Peyer's patch (tissue), 4 donors: ENCODE results near the gene EPHA8. TPM values are rescaled to one million over a fixed set of nuclear protein-coding genes. Genes with fewer than 3 reads are reported as not detected.

Experiments
- DNase-seq, 3 donors: peaks; one replicate each; pipeline ENCODE4 v3.0.0-alpha.2; 2017 to 2019
- H3K27ac ChIP-seq, 4 donors: fragments of 200-600 bp; sonication (generic); one replicate each; pipeline ENCODE4 v1.5.1; 2016 to 2019
- H3K27me3 ChIP-seq, 2 donors: fragments of 200-600 bp; sonication (generic); one replicate each; pipeline ENCODE4 v1.5.1; 2019
- H3K36me3 ChIP-seq, 3 donors: fragments of 200-600 bp; sonication (generic); one replicate each; pipeline ENCODE4 v1.5.1; 2016 to 2019
- H3K4me1 ChIP-seq, 4 donors: fragments of 200-600 bp; sonication (generic); one replicate each; pipeline ENCODE4 v1.5.1; 2016 to 2019
- H3K4me3 ChIP-seq, 4 donors: fragments of 200-600 bp; sonication (generic); 1 replicate in 3 of 4; 2 replicates in 1 of 4; pipeline ENCODE4 v1.5.1; 2016 to 2019; ENCODE audit warnings: mild to moderate bottlenecking in 1 of 4
- H3K9me3 ChIP-seq, 4 donors: fragments of 200-600 bp; sonication (generic); one replicate each; pipeline ENCODE4 v1.5.1; 2016 to 2019; ENCODE audit warnings: mild to moderate bottlenecking in 1 of 4
- CTCF ChIP-seq, 6 experiments: fragments of 450-650 bp in 4 of 6; fragments of 200-600 bp in 2 of 6; sonication (generic) in 1 of 6; IDR thresholded peaks; one replicate each; pipeline ENCODE4 v1.5.1; 2017 to 2019; ENCODE audit warnings: antibody characterized with exemption in 6 of 6, mild to moderate bottlenecking in 3 of 6, moderate library complexity in 1 of 6
- POLR2A ChIP-seq, 2 donors: fragments of 450-650 bp; IDR thresholded peaks; one replicate each; pipeline ENCODE4 v1.5.1; 2017; ENCODE audit warnings: antibody characterized with exemption in 2 of 2, mild to moderate bottlenecking in 2 of 2, moderate library complexity in 2 of 2
- total RNA-seq, 4 donors: library from RNA; depleted of rRNA; stranded (reverse); fragments of >200 nt; gene quantifications; one replicate each; pipeline ENCODE4 v1.1.0, GENCODE V29; 2016

The EPHA8 gene
- total RNA-seq, 4 donors from 2014 or later: not detected

GRCh38 chr1:22526677-22527076 lies 36.6 kb upstream of the EPHA8 start:
- H3K27ac ChIP-seq: no peak overlapping the region
- peaks cover 0 to 57% (median 0%) of the 10 kb centered on the region in 3 donors for H3K36me3 ChIP-seq
- H3K4me1 ChIP-seq: peaks cover 0 to 14% (median 0%) of the 10 kb centered on the region in 4 donors
- H3K4me3 ChIP-seq: no peak overlapping the region
- TF ChIP-seq CTCF (IDR thresholded peaks at IDR 0.05): no peak
- TF ChIP-seq POLR2A (IDR thresholded peaks at IDR 0.05): no peak
- H3K27me3 ChIP-seq: no peaks in the 10 kb centered on the region
- H3K9me3 ChIP-seq: no peaks in the 10 kb centered on the region
- DNase-seq: no peak

DNA sequence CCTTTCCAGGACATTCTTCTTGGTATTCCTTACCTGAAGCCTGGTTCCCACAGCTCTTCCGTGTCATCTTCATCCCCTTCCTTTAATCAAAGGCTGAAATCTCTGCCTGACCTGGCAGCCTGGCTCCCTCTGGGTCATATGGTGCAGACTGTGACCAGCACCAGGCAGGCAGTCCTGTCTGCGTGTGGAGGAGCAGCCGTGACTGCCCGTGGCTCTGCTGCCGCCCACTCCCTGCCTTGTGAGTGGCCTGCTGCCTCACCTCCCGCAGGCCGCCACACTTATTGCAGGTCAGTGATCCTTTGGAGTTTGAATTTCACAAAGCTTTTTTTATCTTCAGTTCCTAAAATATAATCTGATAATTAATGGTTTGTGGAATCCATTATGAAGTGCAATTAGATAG lies 36.2 kb upstream of the EPHA8 start:
- no peak for DNase-seq
- no peaks in the 10 kb centered on the region for H3K27me3 ChIP-seq
- TF ChIP-seq POLR2A (IDR thresholded peaks at IDR 0.05): no peak
- TF ChIP-seq CTCF (IDR thresholded peaks at IDR 0.05): peak in 1 of 6 experiments; percentile 28
- no peaks in the 10 kb centered on the region for H3K9me3 ChIP-seq
- H3K4me1 ChIP-seq: peaks cover 0 to 15% (median 0%) of the 10 kb centered on the region in 4 donors
- H3K36me3 ChIP-seq: peaks cover 0 to 52% (median 0%) of the 10 kb centered on the region in 3 donors
- H3K4me3 ChIP-seq: no peak overlapping the region
- no peak overlapping the region for H3K27ac ChIP-seq

DNA sequence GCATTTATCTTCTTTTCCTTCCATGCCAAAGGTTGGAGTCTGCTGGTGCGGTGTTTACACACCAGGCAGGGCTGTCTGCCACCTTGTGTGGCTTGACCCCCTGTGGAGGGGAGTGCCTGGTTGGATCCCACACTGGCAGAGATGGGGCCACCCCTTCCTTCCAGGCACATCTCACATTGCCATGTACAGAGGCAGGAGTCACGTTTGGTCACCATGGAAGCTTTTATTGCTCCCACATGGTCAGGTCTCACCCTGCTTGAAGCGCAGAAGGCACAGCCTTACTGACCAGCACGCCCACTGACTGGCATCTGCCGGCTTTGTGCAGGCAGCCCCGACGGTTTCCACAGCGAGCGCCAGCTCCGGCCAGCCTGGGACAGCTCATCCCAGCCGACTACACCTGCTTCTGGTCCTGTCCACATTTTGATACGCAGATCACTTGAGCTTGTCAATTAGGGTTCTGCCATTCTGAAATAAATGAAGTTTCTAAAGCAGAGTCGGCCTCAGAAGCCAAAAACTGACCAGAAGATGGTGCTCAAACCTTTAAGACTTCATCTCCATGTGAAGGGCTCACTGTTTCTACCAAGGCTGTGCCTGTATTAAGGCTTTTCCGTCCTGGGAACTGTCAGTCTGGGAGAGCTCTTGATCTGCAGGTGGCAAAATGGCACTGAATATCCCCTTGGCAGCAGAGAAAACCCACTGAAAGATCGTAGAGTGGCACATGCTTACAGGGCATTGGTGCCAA lies 35.6 kb upstream of the EPHA8 start:
- no peak for DNase-seq
- Histone ChIP-seq H3K27me3 (no peaks in the 10 kb centered on the region), H3K4me3 (no peak overlapping the region), H3K36me3 (peaks cover 0 to 46% (median 0%) of the 10 kb centered on the region in 3 donors), H3K4me1 (peaks cover 0 to 15% (median 0%) of the 10 kb centered on the region in 4 donors), H3K9me3 (no peaks in the 10 kb centered on the region), H3K27ac (no peak overlapping the region)
- TF ChIP-seq POLR2A (IDR thresholded peaks at IDR 0.05) (no peak), CTCF (IDR thresholded peaks at IDR 0.05) (peak in 2 of 6 experiments; percentile 16 to 29)

GRCh38 chr1:22528451-22528850 lies 34.8 kb upstream of the EPHA8 start:
- Histone ChIP-seq H3K4me1 (peaks cover 0 to 15% (median 0%) of the 10 kb centered on the region in 4 donors), H3K27ac (no peak overlapping the region), H3K36me3 (peaks cover 0 to 46% (median 0%) of the 10 kb centered on the region in 3 donors)

DNA sequence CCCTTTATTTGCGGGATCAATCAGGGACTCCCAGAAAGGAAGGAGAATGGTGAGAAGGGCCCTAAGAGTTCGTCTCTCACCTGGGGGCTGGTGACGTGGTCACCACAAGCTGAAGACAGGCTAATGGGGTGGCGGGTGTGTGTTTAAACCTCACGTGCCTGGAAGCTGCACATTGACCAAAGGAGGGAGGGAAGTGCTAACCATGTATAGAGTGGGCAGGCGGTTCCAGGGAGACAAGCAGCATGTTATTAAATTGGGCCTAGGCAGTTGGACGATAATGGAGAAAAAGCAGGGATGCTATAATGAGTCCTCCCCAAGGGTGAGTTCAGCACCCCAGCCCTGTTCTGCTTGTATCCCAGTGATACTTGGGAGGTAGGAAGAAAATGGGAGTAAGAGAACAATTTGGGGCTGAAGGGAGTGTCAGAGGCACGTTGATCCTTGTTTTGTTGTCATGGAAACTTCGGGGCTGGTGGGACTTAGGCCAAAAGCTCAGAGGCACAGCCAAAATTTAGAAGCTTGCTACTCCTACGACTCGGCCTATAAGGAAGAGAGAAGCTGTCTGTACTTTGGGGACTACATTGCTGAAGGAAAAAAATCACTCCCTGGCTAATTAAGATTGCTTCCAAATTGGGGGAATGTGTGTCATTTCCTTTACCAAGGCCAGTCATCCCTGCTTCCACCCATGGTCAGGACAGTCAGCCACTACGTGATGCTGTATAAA lies 33.2 kb upstream of the EPHA8 start:
- H3K27me3 ChIP-seq: no peaks in the 10 kb centered on the region
- peaks cover 0 to 31% (median 0%) of the 10 kb centered on the region in 3 donors for H3K36me3 ChIP-seq
- H3K9me3 ChIP-seq: no peaks in the 10 kb centered on the region
- no peak for DNase-seq
- no peak for TF ChIP-seq CTCF (IDR thresholded peaks at IDR 0.05)
- TF ChIP-seq POLR2A (IDR thresholded peaks at IDR 0.05): no peak
- peak overlapping the region in 1 of 4 donors; percentile 36 for H3K27ac ChIP-seq
- H3K4me1 ChIP-seq: peaks cover 0 to 15% (median 0%) of the 10 kb centered on the region in 4 donors
- no peak overlapping the region for H3K4me3 ChIP-seq

More at GRCh38 chr1:22528451-22528850, 34.8 kb upstream of the EPHA8 start:
- no peak for DNase-seq
- Histone ChIP-seq H3K4me3 (no peak overlapping the region), H3K9me3 (no peaks in the 10 kb centered on the region), H3K27me3 (no peaks in the 10 kb centered on the region)
- TF ChIP-seq POLR2A (IDR thresholded peaks at IDR 0.05): no peak
- TF ChIP-seq CTCF (IDR thresholded peaks at IDR 0.05): no peak
